ENCODE data around the gene PDZD8.

Gene PDZD8

GRCh38 chr10:117355072-117355471, 20.2 kb downstream of the PDZD8 start:
- FAIRE-seq (no peak), DNase-seq (ENCODE audit: insufficient read length, low spot score) (no peak)
- no peak for TF ChIP-seq CTCF (IDR thresholded peaks at IDR 0.05; ENCODE audit: insufficient read depth, missing control alignments)

- no peak for DNase-seq (ENCODE audit: insufficient read length, low spot score)
- no peak for TF ChIP-seq CTCF (IDR thresholded peaks at IDR 0.05; ENCODE audit: insufficient read depth, missing control alignments)
- FAIRE-seq, result no peak
Observed at GRCh38 chr10:117353684-117354083, 21.6 kb downstream of the PDZD8 start.

GRCh38 chr10:117352724-117353123, 22.5 kb downstream of the PDZD8 start:
- DNase-seq (ENCODE audit: insufficient read length, low spot score), result no peak
- TF ChIP-seq CTCF (IDR thresholded peaks at IDR 0.05; ENCODE audit: insufficient read depth, missing control alignments), result no peak
- no peak for FAIRE-seq

- TF ChIP-seq CTCF (IDR thresholded peaks at IDR 0.05; ENCODE audit: insufficient read depth, missing control alignments), result no peak
- DNase-seq (ENCODE audit: insufficient read length, low spot score), result no peak
- FAIRE-seq, result no peak
Observed at GRCh38 chr10:117351996-117352395, 23.2 kb downstream of the PDZD8 start.

GRCh38 chr10:117351558-117351957, 23.7 kb downstream of the PDZD8 start:
- TF ChIP-seq CTCF (IDR thresholded peaks at IDR 0.05; ENCODE audit: insufficient read depth, missing control alignments), result no peak
- FAIRE-seq, result no peak
- no peak for DNase-seq (ENCODE audit: insufficient read length, low spot score)

- TF ChIP-seq CTCF (IDR thresholded peaks at IDR 0.05; ENCODE audit: insufficient read depth, missing control alignments), result no peak
- DNase-seq (ENCODE audit: insufficient read length, low spot score) (no peak), FAIRE-seq (no peak)
Observed at GRCh38 chr10:117350909-117351308, 24.3 kb downstream of the PDZD8 start.

GRCh38 chr10:117348236-117348635, 27.0 kb downstream of the PDZD8 start:
- FAIRE-seq (no peak), DNase-seq (ENCODE audit: insufficient read length, low spot score) (no peak)
- no peak for TF ChIP-seq CTCF (IDR thresholded peaks at IDR 0.05; ENCODE audit: insufficient read depth, missing control alignments)

Data from D721Med (cell line).